HG03442 (cell line): Measurements from ENCODE around the gene DOCK10.
"Not testable (repeated sequence)": the region's sequence is repeated elsewhere in the genome, so short reads cannot be mapped to it uniquely, and the experiment has no call there.

Experiments used
- ATAC-seq: cut with Tn5 transposase; IDR thresholded peaks from one replicate; pipeline ENCODE4 v1.9.1; 2021; ENCODE audit warnings: mild to moderate bottlenecking, moderate library complexity; ENCODE audit not compliant: unreplicated experiment

Gene DOCK10

GRCh38 chr2:224951723-224952481, 90.4 kb downstream of the DOCK10 start:
- ATAC-seq = peak; percentile 31

GRCh38 chr2:224948859-224949258, 93.4 kb downstream of the DOCK10 start:
- ATAC-seq = no peak

GRCh38 chr2:224948005-224948404, 94.3 kb downstream of the DOCK10 start:
- ATAC-seq = no peak

- ATAC-seq = no peak
Observed at GRCh38 chr2:224947566-224947965, 94.7 kb downstream of the DOCK10 start.

GRCh38 chr2:224946895-224947294, 95.4 kb downstream of the DOCK10 start:
- peak; percentile 69 for ATAC-seq

- no peak for ATAC-seq
Observed at GRCh38 chr2:224944707-224945547, 97.3 kb downstream of the DOCK10 start.

- ATAC-seq = not testable (repeated sequence)
Observed at GRCh38 chr2:224943601-224944041, 98.6 kb downstream of the DOCK10 start.

GRCh38 chr2:224941960-224942359, 100.3 kb downstream of the DOCK10 start:
- no peak for ATAC-seq

- no peak for ATAC-seq
Observed at GRCh38 chr2:224940618-224941017, 101.7 kb downstream of the DOCK10 start.

GRCh38 chr2:224938651-224939182, 103.6 kb downstream of the DOCK10 start:
- ATAC-seq = peak; percentile 45

- peak; percentile 77 for ATAC-seq
Observed at GRCh38 chr2:224937887-224938286, 104.4 kb downstream of the DOCK10 start.

- ATAC-seq = no peak
Observed at GRCh38 chr2:224934526-224935188, 107.6 kb downstream of the DOCK10 start.

GRCh38 chr2:224933431-224933830, 108.8 kb downstream of the DOCK10 start:
- no peak for ATAC-seq

- ATAC-seq = no peak
Observed at GRCh38 chr2:224932522-224932921, 109.7 kb downstream of the DOCK10 start.

GRCh38 chr2:224931956-224932355, 110.3 kb downstream of the DOCK10 start:
- ATAC-seq = no peak

- no peak for ATAC-seq
Observed at GRCh38 chr2:224930990-224931389, 111.3 kb downstream of the DOCK10 start.

GRCh38 chr2:224930124-224930523, 112.1 kb downstream of the DOCK10 start:
- ATAC-seq = peak; percentile 26

GRCh38 chr2:224929512-224929911, 112.8 kb downstream of the DOCK10 start:
- no peak for ATAC-seq

GRCh38 chr2:224927646-224928173, 114.6 kb downstream of the DOCK10 start:
- no peak for ATAC-seq

GRCh38 chr2:224927011-224927410, 115.3 kb downstream of the DOCK10 start:
- no peak for ATAC-seq

- ATAC-seq = peak; percentile 17
Observed at GRCh38 chr2:224925810-224926100, 116.5 kb downstream of the DOCK10 start.
